ENCODE data around the gene IGFBP1. TPM values are rescaled to one million over a fixed set of nuclear protein-coding genes. Genes with fewer than 3 reads are reported as not detected.

The IGFBP1 gene
- total and polyA plus RNA-seq, 2 of the 13 experiments (the other 11 are each of a cell fraction or from before 2014, with no cell fraction given): 5.4 to 885 TPM

DNA sequence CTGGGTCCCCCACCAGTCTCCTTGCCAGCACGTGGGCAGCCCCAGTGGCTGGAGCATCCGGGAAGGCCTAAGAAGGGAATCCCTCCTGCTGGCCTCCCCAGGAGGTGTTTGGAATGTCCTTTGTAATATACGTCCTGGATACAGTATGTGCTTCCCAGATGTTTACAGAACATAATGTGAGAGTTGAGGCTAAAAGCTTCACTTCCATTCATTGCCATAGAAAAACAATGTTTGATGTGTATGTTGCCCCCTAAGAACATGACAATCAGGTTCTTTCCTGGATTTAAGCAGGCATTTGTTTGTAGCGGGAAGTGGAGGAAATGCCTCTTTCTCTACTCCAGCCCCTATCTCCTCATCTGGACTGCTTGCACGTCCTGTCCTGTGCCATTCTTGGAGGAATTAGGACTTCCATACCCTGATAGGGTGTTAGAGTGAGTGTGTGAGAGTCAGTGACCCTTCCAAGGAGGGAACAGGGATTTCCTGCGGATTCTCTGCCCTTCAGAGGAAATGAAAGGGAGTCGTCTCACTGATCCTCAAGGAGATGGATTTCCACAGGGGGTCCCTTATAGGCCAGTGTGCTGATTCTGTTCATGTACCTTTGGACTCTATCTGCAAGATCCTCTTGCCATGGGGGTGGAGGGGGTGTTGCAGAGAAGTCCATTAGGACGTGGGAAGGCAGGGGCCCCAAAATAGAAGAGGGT lies 1.2 kb downstream of the IGFBP1 start (continued):
- TF ChIP-seq, protein P1, sequence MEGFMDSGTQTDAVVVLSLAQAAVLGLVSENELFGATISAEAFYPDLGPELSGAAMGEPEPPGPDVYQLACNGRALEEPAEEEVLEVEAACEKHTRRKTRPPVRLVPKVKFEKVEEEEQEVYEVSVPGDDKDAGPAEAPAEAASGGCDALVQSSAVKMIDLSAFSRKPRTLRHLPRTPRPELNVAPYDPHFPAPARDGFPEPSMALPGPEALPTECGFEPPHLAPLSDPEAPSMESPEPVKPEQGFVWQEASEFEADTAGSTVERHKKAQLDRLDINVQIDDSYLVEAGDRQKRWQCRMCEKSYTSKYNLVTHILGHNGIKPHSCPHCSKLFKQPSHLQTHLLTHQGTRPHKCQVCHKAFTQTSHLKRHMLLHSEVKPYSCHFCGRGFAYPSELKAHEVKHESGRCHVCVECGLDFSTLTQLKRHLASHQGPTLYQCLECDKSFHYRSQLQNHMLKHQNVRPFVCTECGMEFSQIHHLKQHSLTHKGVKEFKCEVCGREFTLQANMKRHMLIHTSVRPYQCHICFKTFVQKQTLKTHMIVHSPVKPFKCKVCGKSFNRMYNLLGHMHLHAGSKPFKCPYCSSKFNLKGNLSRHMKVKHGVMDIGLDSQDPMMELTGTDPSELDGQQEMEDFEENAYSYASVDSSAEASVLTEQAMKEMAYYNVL (CRISPR knock-in tag; IDR thresholded peaks at IDR 0.05; ENCODE audit: borderline replicate concordance): 0 out of 2 replicates have a peak, but pooled peaks have one; percentile 12
- TF ChIP-seq ZNF430 (CRISPR knock-in tag; IDR thresholded peaks at IDR 0.05) (0 out of 2 replicates have a peak, but pooled peaks have one; percentile 7), HIVEP1 (CRISPR knock-in tag; IDR thresholded peaks at IDR 0.05) (peak; percentile 19; the same call in 1 of the 2 replicates), ZBTB20 (CRISPR knock-in tag; IDR thresholded peaks at IDR 0.05; ENCODE audit: borderline replicate concordance, low read depth) (peak; percentile 47; the same call in 1 of the 2 replicates), MIXL1 (CRISPR knock-in tag; IDR thresholded peaks at IDR 0.05) (peak; percentile 14; the same call in 1 of the 2 replicates), NR2C2 (CRISPR knock-in tag; IDR thresholded peaks at IDR 0.05; ENCODE audit: borderline replicate concordance) (peak; percentile 38; the same call in 1 of the 2 replicates), ZNF850 (CRISPR knock-in tag; conservative IDR thresholded peaks at IDR 0.05) (0 out of 2 replicates have a peak, but pooled peaks have one; percentile 45), ZNF296 (CRISPR knock-in tag; conservative IDR thresholded peaks at IDR 0.05) (0 out of 2 replicates have a peak, but pooled peaks have one; percentile 8), ZSCAN22 (CRISPR knock-in tag; IDR thresholded peaks at IDR 0.05) (peak; percentile 16; the same call in 1 of the 2 replicates), HOXA5 (CRISPR knock-in tag; IDR thresholded peaks at IDR 0.05) (peak; percentile 46; the same call in 1 of the 2 replicates), ZC3H13 (CRISPR knock-in tag; IDR thresholded peaks at IDR 0.05) (peak; percentile 76), ETV5 (CRISPR knock-in tag; IDR thresholded peaks at IDR 0.05; ENCODE audit: borderline replicate concordance) (peak; percentile 1; the same call in 1 of the 2 replicates)
- TF ChIP-seq, protein P2, sequence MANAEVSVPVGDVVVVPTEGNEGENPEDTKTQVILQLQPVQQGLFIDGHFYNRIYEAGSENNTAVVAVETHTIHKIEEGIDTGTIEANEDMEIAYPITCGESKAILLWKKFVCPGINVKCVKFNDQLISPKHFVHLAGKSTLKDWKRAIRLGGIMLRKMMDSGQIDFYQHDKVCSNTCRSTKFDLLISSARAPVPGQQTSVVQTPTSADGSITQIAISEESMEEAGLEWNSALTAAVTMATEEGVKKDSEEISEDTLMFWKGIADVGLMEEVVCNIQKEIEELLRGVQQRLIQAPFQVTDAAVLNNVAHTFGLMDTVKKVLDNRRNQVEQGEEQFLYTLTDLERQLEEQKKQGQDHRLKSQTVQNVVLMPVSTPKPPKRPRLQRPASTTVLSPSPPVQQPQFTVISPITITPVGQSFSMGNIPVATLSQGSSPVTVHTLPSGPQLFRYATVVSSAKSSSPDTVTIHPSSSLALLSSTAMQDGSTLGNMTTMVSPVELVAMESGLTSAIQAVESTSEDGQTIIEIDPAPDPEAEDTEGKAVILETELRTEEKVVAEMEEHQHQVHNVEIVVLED (CRISPR knock-in tag; IDR thresholded peaks at IDR 0.05; ENCODE audit: borderline replicate concordance): peak; percentile 20; the same call in 1 of the 2 replicates
- TF ChIP-seq, protein P3, sequence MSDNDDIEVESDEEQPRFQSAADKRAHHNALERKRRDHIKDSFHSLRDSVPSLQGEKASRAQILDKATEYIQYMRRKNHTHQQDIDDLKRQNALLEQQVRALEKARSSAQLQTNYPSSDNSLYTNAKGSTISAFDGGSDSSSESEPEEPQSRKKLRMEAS (IDR thresholded peaks at IDR 0.05): no peak
- TF ChIP-seq, protein P4, sequence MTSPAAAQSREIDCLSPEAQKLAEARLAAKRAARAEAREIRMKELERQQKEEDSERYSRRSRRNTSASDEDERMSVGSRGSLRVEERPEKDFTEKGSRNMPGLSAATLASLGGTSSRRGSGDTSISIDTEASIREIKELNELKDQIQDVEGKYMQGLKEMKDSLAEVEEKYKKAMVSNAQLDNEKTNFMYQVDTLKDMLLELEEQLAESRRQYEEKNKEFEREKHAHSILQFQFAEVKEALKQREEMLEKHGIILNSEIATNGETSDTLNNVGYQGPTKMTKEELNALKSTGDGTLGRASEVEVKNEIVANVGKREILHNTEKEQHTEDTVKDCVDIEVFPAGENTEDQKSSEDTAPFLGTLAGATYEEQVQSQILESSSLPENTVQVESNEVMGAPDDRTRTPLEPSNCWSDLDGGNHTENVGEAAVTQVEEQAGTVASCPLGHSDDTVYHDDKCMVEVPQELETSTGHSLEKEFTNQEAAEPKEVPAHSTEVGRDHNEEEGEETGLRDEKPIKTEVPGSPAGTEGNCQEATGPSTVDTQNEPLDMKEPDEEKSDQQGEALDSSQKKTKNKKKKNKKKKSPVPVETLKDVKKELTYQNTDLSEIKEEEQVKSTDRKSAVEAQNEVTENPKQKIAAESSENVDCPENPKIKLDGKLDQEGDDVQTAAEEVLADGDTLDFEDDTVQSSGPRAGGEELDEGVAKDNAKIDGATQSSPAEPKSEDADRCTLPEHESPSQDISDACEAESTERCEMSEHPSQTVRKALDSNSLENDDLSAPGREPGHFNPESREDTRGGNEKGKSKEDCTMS (CRISPR knock-in tag; conservative IDR thresholded peaks at IDR 0.05): no peak
- TF ChIP-seq, protein P5, sequence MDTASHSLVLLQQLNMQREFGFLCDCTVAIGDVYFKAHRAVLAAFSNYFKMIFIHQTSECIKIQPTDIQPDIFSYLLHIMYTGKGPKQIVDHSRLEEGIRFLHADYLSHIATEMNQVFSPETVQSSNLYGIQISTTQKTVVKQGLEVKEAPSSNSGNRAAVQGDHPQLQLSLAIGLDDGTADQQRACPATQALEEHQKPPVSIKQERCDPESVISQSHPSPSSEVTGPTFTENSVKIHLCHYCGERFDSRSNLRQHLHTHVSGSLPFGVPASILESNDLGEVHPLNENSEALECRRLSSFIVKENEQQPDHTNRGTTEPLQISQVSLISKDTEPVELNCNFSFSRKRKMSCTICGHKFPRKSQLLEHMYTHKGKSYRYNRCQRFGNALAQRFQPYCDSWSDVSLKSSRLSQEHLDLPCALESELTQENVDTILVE (CRISPR knock-in tag; IDR thresholded peaks at IDR 0.05): peak; percentile 45
- TF ChIP-seq, protein P6, sequence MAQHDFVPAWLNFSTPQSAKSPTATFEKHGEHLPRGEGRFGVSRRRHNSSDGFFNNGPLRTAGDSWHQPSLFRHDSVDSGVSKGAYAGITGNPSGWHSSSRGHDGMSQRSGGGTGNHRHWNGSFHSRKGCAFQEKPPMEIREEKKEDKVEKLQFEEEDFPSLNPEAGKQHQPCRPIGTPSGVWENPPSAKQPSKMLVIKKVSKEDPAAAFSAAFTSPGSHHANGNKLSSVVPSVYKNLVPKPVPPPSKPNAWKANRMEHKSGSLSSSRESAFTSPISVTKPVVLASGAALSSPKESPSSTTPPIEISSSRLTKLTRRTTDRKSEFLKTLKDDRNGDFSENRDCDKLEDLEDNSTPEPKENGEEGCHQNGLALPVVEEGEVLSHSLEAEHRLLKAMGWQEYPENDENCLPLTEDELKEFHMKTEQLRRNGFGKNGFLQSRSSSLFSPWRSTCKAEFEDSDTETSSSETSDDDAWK (CRISPR knock-in tag; IDR thresholded peaks at IDR 0.05): no peak
- TF ChIP-seq, protein P7, sequence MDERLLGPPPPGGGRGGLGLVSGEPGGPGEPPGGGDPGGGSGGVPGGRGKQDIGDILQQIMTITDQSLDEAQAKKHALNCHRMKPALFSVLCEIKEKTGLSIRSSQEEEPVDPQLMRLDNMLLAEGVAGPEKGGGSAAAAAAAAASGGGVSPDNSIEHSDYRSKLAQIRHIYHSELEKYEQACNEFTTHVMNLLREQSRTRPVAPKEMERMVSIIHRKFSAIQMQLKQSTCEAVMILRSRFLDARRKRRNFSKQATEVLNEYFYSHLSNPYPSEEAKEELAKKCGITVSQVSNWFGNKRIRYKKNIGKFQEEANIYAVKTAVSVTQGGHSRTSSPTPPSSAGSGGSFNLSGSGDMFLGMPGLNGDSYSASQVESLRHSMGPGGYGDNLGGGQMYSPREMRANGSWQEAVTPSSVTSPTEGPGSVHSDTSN (CRISPR knock-in tag; IDR thresholded peaks at IDR 0.05): no peak

Data from HepG2 (cell line).